Mesendoderm (in vitro differentiated cells): ENCODE results near the gene MANEAL.
"Not testable (repeated sequence)": the region's sequence is repeated elsewhere in the genome, so short reads cannot be mapped to it uniquely, and the experiment has no call there.

Experiments used
- DNase-seq: peaks from one replicate; pipeline ENCODE4 v3.0.0; 2013
- H2AK5ac ChIP-seq: 2 replicates; pipeline ENCODE4 v1.6.1; 2013; ENCODE audit warnings: low read length, inconsistent platforms
- H2BK120ac ChIP-seq: 2 replicates; pipeline ENCODE4 v1.6.1; 2013; ENCODE audit warnings: low read depth, mild to moderate bottlenecking, low read length, moderate library complexity, mixed read lengths
- H2BK15ac ChIP-seq: replicated peaks from 2 replicates; pipeline ENCODE4 v1.6.1; 2013; ENCODE audit warnings: low read depth, mild to moderate bottlenecking, moderate library complexity
- H2BK5ac ChIP-seq: 2 replicates; pipeline ENCODE4 v1.6.1; 2013; ENCODE audit warnings: low read length, inconsistent platforms
- H3K18ac ChIP-seq: 2 replicates; pipeline ENCODE4 v1.6.1; 2013; ENCODE audit warnings: mild to moderate bottlenecking, low read length, mixed read lengths
- H3K23ac ChIP-seq: one replicate; pipeline ENCODE4 v1.6.1; 2013; ENCODE audit warnings: low read length
- H3K27ac ChIP-seq: 2 replicates; pipeline ENCODE4 v1.5.1; 2013; ENCODE audit warnings: low read depth, mild to moderate bottlenecking, inconsistent platforms, low read length, moderate library complexity
- H3K27me3 ChIP-seq: 2 replicates; pipeline ENCODE4 v1.6.1; 2013; ENCODE audit warnings: low read length, control low read depth, mild to moderate bottlenecking, inconsistent platforms; ENCODE audit not compliant: insufficient read depth, poor library complexity
- H3K36me3 ChIP-seq: 2 replicates; pipeline ENCODE4 v1.6.1; 2013; ENCODE audit warnings: low read length, inconsistent platforms; ENCODE audit not compliant: control insufficient read depth, insufficient read depth
- H3K4ac ChIP-seq: one replicate; pipeline ENCODE4 v1.6.1; 2013; ENCODE audit warnings: low read depth, mild to moderate bottlenecking, low read length, moderate library complexity
- H3K4me1 ChIP-seq: 2 replicates; pipeline ENCODE4 v1.6.1; 2013; ENCODE audit warnings: low read depth, low read length, inconsistent platforms; ENCODE audit not compliant: control insufficient read depth
- H3K4me2 ChIP-seq: 2 replicates; pipeline ENCODE4 v1.6.1; 2013; ENCODE audit warnings: low read length
- H3K4me3 ChIP-seq: 2 replicates; pipeline ENCODE4 v1.5.1; 2013; ENCODE audit warnings: mild to moderate bottlenecking, low read length
- H3K56ac ChIP-seq: one replicate; pipeline ENCODE4 v1.6.1; 2013; ENCODE audit warnings: low read length
- H3K79me1 ChIP-seq: 2 replicates; pipeline ENCODE4 v1.6.1; 2013; ENCODE audit warnings: low read length, inconsistent platforms
- H3K79me2 ChIP-seq: 2 replicates; pipeline ENCODE4 v1.6.1; 2013; ENCODE audit warnings: mild to moderate bottlenecking, low read length; ENCODE audit not compliant: control insufficient read depth, insufficient read depth
- H3K9ac ChIP-seq: 2 replicates; pipeline ENCODE4 v1.6.1; 2013; ENCODE audit warnings: low read length, inconsistent platforms
- H4K5ac ChIP-seq: one replicate; pipeline ENCODE4 v1.6.1; 2013; ENCODE audit warnings: low read length
- H4K8ac ChIP-seq: one replicate; pipeline ENCODE4 v1.6.1; 2013; ENCODE audit warnings: low read depth, mild to moderate bottlenecking, control low read depth, low read length, moderate library complexity
- WGBS: extraction: QIAGEN DNeasy Blood & Tissue Kit; methylation state at CpG from one replicate; pipeline ENCODE4 v1.1.7; 2013; ENCODE audit warnings: low lambda C conversion rate, missing lambda C conversion rate; ENCODE audit not compliant: insufficient coverage; ENCODE audit errors: extremely low coverage; 5-methylcytosine and 5-hydroxymethylcytosine counted together

The MANEAL gene

DNA sequence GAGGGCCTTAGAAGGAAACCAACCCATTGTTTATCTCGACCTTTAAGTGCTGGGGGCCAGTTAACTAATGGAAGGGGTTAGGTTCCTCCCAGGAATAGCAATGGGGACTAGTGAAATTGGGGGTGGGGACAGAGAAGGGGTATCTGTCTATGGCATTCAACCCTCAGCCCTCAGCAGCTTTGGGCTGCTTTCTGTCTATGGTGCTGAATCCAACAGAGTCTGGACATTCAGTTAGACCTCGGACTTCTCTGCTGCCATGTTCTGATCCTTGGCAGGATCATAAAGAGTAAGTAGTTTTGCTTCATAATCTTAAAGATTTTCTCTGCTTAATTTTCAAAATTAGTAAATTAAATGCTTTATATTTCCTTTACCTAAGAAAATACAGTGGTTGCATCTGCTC lies 26.2 kb upstream of the MANEAL start:
- H3K79me1 ChIP-seq: no peaks in the 10 kb centered on the region
- no peak overlapping the region for H2BK5ac ChIP-seq
- H3K9ac ChIP-seq: no peak overlapping the region
- no peak overlapping the region for H3K4me2 ChIP-seq
- H3K27ac ChIP-seq: no peak overlapping the region
- no peaks in the 10 kb centered on the region for H3K4me1 ChIP-seq
- H4K5ac ChIP-seq: no peak overlapping the region
- H3K4ac ChIP-seq: no peak overlapping the region
- no CpG with 5 or more reads among the region's 2 CpGs for WGBS
- no peak overlapping the region for H3K56ac ChIP-seq
- no peak overlapping the region for H4K8ac ChIP-seq
- no peak overlapping the region for H3K18ac ChIP-seq
- H3K23ac ChIP-seq: no peak overlapping the region
- peaks cover 32% of the 10 kb centered on the region for H3K27me3 ChIP-seq
- no peaks in the 10 kb centered on the region for H3K79me2 ChIP-seq
- no peak overlapping the region for H3K4me3 ChIP-seq
- no peak overlapping the region for H2BK120ac ChIP-seq
- no peak overlapping the region for H2BK15ac ChIP-seq
- DNase-seq: no peak
- H2AK5ac ChIP-seq: no peak overlapping the region
- no peaks in the 10 kb centered on the region for H3K36me3 ChIP-seq

GRCh38 chr1:37771440-37771839 lies 22.2 kb upstream of the MANEAL start:
- H3K4me3 ChIP-seq, H2BK5ac ChIP-seq, H2BK15ac ChIP-seq, H3K23ac ChIP-seq, DNase-seq, H3K56ac ChIP-seq, H3K27ac ChIP-seq, H3K27me3 ChIP-seq, H3K4me2 ChIP-seq, H3K4me1 ChIP-seq, H2AK5ac ChIP-seq, H3K9ac ChIP-seq, H3K79me1 ChIP-seq, H3K36me3 ChIP-seq, H2BK120ac ChIP-seq, H4K8ac ChIP-seq, H3K79me2 ChIP-seq, H3K4ac ChIP-seq, H3K18ac ChIP-seq, H4K5ac ChIP-seq: not testable (repeated sequence)

- H3K79me1 ChIP-seq: no peaks in the 10 kb centered on the region
- no peak overlapping the region for H3K56ac ChIP-seq
- no peaks in the 10 kb centered on the region for H3K79me2 ChIP-seq
- H3K36me3 ChIP-seq: no peaks in the 10 kb centered on the region
- no peak overlapping the region for H3K4ac ChIP-seq
- no peak overlapping the region for H3K18ac ChIP-seq
- H4K8ac ChIP-seq: no peak overlapping the region
- no peak overlapping the region for H3K9ac ChIP-seq
- DNase-seq: no peak
- H4K5ac ChIP-seq: no peak overlapping the region
- no CpG with 5 or more reads among the region's 4 CpGs for WGBS
- H3K23ac ChIP-seq: no peak overlapping the region
- no peak overlapping the region for H3K4me2 ChIP-seq
- no peak overlapping the region for H2BK120ac ChIP-seq
- no peak overlapping the region for H3K27ac ChIP-seq
- H2AK5ac ChIP-seq: no peak overlapping the region
- no peak overlapping the region for H2BK5ac ChIP-seq
- H3K4me3 ChIP-seq: no peak overlapping the region
- no peaks in the 10 kb centered on the region for H3K4me1 ChIP-seq
- H3K27me3 ChIP-seq: no peaks in the 10 kb centered on the region
- no peak overlapping the region for H2BK15ac ChIP-seq
Observed at GRCh38 chr1:37776946-37777516, 16.6 kb upstream of the MANEAL start.

GRCh38 chr1:37778654-37779053 lies 15.0 kb upstream of the MANEAL start:
- no peaks in the 10 kb centered on the region for H3K4me1 ChIP-seq
- no peak overlapping the region for H2BK5ac ChIP-seq
- H3K79me1 ChIP-seq: no peaks in the 10 kb centered on the region
- H3K4ac ChIP-seq: no peak overlapping the region
- no peak overlapping the region for H3K9ac ChIP-seq
- WGBS: no CpG with 5 or more reads among the region's 3 CpGs
- H3K27me3 ChIP-seq: no peaks in the 10 kb centered on the region
- no peak overlapping the region for H3K4me2 ChIP-seq
- no peak overlapping the region for H3K56ac ChIP-seq
- no peaks in the 10 kb centered on the region for H3K36me3 ChIP-seq
- no peak overlapping the region for H3K23ac ChIP-seq
- no peak overlapping the region for H3K4me3 ChIP-seq
- H2BK120ac ChIP-seq: no peak overlapping the region
- H2BK15ac ChIP-seq: no peak overlapping the region
- no peak for DNase-seq
- no peak overlapping the region for H3K18ac ChIP-seq
- H2AK5ac ChIP-seq: no peak overlapping the region
- H4K5ac ChIP-seq: no peak overlapping the region
- no peak overlapping the region for H3K27ac ChIP-seq
- no peak overlapping the region for H4K8ac ChIP-seq
- H3K79me2 ChIP-seq: no peaks in the 10 kb centered on the region

GRCh38 chr1:37782491-37782890 lies 11.2 kb upstream of the MANEAL start:
- no peak overlapping the region for H2BK5ac ChIP-seq
- no peak overlapping the region for H4K5ac ChIP-seq
- H3K23ac ChIP-seq: no peak overlapping the region
- H3K18ac ChIP-seq: no peak overlapping the region
- H3K79me1 ChIP-seq: no peaks in the 10 kb centered on the region
- H3K79me2 ChIP-seq: no peaks in the 10 kb centered on the region
- no CpG with 5 or more reads among the region's 17 CpGs for WGBS
- no peak overlapping the region for H3K27ac ChIP-seq
- no peak overlapping the region for H2AK5ac ChIP-seq
- H3K4me1 ChIP-seq: no peaks in the 10 kb centered on the region
- H3K56ac ChIP-seq: no peak overlapping the region
- H2BK15ac ChIP-seq: no peak overlapping the region
- no peak overlapping the region for H3K4me3 ChIP-seq
- no peak overlapping the region for H4K8ac ChIP-seq
- H3K27me3 ChIP-seq: no peaks in the 10 kb centered on the region
- DNase-seq: no peak
- no peak overlapping the region for H3K9ac ChIP-seq
- no peak overlapping the region for H2BK120ac ChIP-seq
- H3K4ac ChIP-seq: no peak overlapping the region
- no peak overlapping the region for H3K4me2 ChIP-seq
- H3K36me3 ChIP-seq: no peaks in the 10 kb centered on the region

GRCh38 chr1:37792943-37793686 lies 532 bp upstream of the MANEAL start:
- Histone ChIP-seq H3K79me2 (no peaks in the 10 kb centered on the region), H3K79me1 (no peaks in the 10 kb centered on the region), H3K27ac (no peak overlapping the region), H3K9ac (no peak overlapping the region), H3K4ac (no peak overlapping the region), H3K27me3 (no peaks in the 10 kb centered on the region), H3K4me3 (no peak overlapping the region), H3K36me3 (no peaks in the 10 kb centered on the region), H4K5ac (no peak overlapping the region), H3K56ac (no peak overlapping the region), H2AK5ac (no peak overlapping the region), H2BK120ac (no peak overlapping the region), H2BK15ac (no peak overlapping the region), H3K4me1 (peaks cover 2% of the 10 kb centered on the region), H4K8ac (no peak overlapping the region), H2BK5ac (no peak overlapping the region), H3K18ac (no peak overlapping the region), H3K4me2 (no peak overlapping the region), H3K23ac (no peak overlapping the region)
- no peak for DNase-seq
- no CpG with 5 or more reads among the region's 36 CpGs for WGBS
